Heart right ventricle (tissue), 16 donors: ENCODE measurements around the gene GCLC. TPM values are rescaled to one million over a fixed set of nuclear protein-coding genes. Genes with fewer than 3 reads are reported as not detected.

Experiments
- ATAC-seq, 8 donors: fragments of 200-7000 bp; cut with Tn5 transposase; one replicate each; pipeline ENCODE4 v1.9.1; 2020; ENCODE audit warnings: mild to moderate bottlenecking in 8 of 8, moderate library complexity in 8 of 8, moderate number of reproducible peaks in 1 of 8
- DNase-seq, 2 donors: peaks; one replicate each; pipeline ENCODE4 v3.0.0-alpha.2; 2020
- H3K27ac ChIP-seq, 10 donors: fragments of 200-600 bp; sonication (generic) in 2 of 10; one replicate each; pipeline versions ENCODE4 v1.5.0 to v1.8.0; 2020 to 2022; ENCODE audit warnings: mild to moderate bottlenecking in 3 of 10
- H3K27me3 ChIP-seq, 7 donors: fragments of 200-600 bp; one replicate each; pipeline ENCODE4 v1.8.0; 2021 to 2022; ENCODE audit warnings: mild to moderate bottlenecking in 2 of 7
- H3K36me3 ChIP-seq, 9 donors: fragments of 200-600 bp; sonication (generic) in 1 of 9; one replicate each; pipeline versions ENCODE4 v1.5.0 to v1.8.0; 2020 to 2022; ENCODE audit warnings: mild to moderate bottlenecking in 2 of 9
- H3K4me1 ChIP-seq, 9 donors: fragments of 200-600 bp; sonication (generic) in 1 of 9; one replicate each; pipeline versions ENCODE4 v1.5.0 to v1.8.0; 2020 to 2022; ENCODE audit warnings: mild to moderate bottlenecking in 4 of 9
- H3K4me3 ChIP-seq, 10 donors: fragments of 200-600 bp; sonication (generic) in 2 of 10; one replicate each; pipeline versions ENCODE4 v1.5.0 to v1.8.0; 2020 to 2022; ENCODE audit warnings: mild to moderate bottlenecking in 7 of 10, moderate library complexity in 2 of 10
- H3K9me3 ChIP-seq, 11 donors: fragments of 200-600 bp in 10 of 11; sonication (generic) in 2 of 11; one replicate each; pipeline versions ENCODE4 v1.5.0 to v1.8.0; 2013 to 2022; ENCODE audit warnings: mild to moderate bottlenecking in 2 of 11, control low read depth in 1 of 11, moderate library complexity in 1 of 11
- WGBS, 2 donors: extraction: QIAGEN DNeasy Blood & Tissue Kit; methylation state at CpG; one replicate each; pipeline ENCODE4 v1.1.7; 2013; ENCODE audit warnings: inconsistent platforms in 1 of 2; 5-methylcytosine and 5-hydroxymethylcytosine counted together
- intact Hi-C, 10 donors: fragments of 100-400 bp; cut with DNase I; formaldehyde crosslinking; loops; one replicate each; pipeline versions ENCODE4 v1.11.1 to v1.14.2; 2022
- polyA plus RNA-seq, 2 donors: library from polyadenylated mRNA; stranded (reverse); fragments of 200-250 nt; gene quantifications; one replicate each; pipeline ENCODE4 v1.2.3, GENCODE V29; 2013
- total RNA-seq, 10 donors: library from RNA; stranded (reverse); fragmentation: NEBNext Ultra II Directional in 3 of 10; extraction: Animal tissue kit (Norgen Biotek cat#: 25700) in 3 of 10; gene quantifications; one replicate each; pipeline versions ENCODE4 v1.2.1 to v1.2.4, GENCODE V29; 2021 to 2023
- TF ChIP-seq, protein P1 (sequence below), 9 donors: fragments of 200-600 bp; sonication (generic) in 2 of 9; IDR thresholded peaks; one replicate each; pipeline versions ENCODE4 v1.5.0 to v1.8.0; 2021 to 2022; ENCODE audit warnings: antibody characterized with exemption in 9 of 9, mild to moderate bottlenecking in 5 of 9, moderate library complexity in 1 of 9
- donor health status: Arrhythmogenic right ventricular cardiomyopathy.
- donor health status: ischemic (EF 13 %, LVEDD 7.1; RV severe dilation, severe dysfunction).
- donor health status: healthy with polysubstance abuse.
- donor health status: DM: no; HTN: yes; CAD: no.
- donor health status: DM: no; HTN: no; CAD: no.
- donor health status: ischemic (EF 25% LVEDD 6.9; RV normal size, moderate dysfunction).
- donor health status: ischemic (EF 25% LVEDD 5.7; RV mildly dilated, moderate dysfunction).
- donor health status: healthy.
- donor health status: DM: yes; HTN: yes; CAD: no.
- donor health status: Ischemic cardiomyopathy.
- donor health status: ischemic (EF 35%, LVEDD 5.7; RV mildly dilated, moderate dysfunction).
- donor health status: nonischemic (EF 11% LVEDD 7.7; RV severe dilation, severe dysfunction).
- donor health status: DM: yes; HTN: yes; CAD: no.
- donor health status: PGD.
- donor health status: ischemic (EF 29% LVEDD 5.4; RV normal size, mild dysfunction).
- donor health status: nonischemic (EF 23%, LVEDD 6.1; RV moderate dilation, normal function).

GCLC gene
- total and polyA plus RNA-seq, 12 donors = 6.0 to 42.8 (median 34.2) TPM

DNA sequence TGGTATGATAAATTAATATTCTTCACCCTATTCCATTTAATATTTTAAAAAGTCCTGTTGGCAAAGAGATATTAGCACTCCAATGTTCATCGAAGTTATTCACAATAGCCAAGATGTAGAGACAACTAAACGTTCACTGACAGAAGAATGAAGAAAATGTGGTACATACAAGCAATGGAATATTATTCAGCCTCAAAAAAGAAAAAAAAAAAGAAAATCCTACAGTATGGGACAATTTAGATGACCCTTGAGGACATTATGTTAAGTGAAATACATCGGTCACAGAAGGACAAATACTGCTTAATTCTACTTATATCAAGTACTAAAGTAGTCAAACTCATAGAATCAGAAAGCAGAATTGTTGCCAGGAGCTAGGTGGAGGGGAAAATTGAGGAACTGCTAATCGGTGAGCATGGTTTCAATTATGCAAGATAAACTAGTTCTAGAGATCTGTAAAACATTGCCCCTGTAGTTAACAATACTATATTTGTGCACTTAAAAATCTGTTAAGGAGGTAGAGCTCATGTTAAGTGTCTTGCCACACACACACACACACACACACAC is 4.7 kb downstream of the GCLC start:
- WGBS, 2 donors = 84 to 93% methylated on average over 4 of the region's 4 CpGs
- Histone ChIP-seq H3K27me3 (no peaks in the 10 kb centered on the region), H3K36me3 (no peaks in the 10 kb centered on the region), H3K9me3 (no peaks in the 10 kb centered on the region), H3K27ac (no peak overlapping the region), H3K4me3 (no peak overlapping the region), H3K4me1 (peaks cover 0 to 45% (median 33%) of the 10 kb centered on the region in 9 donors)
- DNase-seq (no peak), ATAC-seq (no peak)
- TF ChIP-seq, protein P1, sequence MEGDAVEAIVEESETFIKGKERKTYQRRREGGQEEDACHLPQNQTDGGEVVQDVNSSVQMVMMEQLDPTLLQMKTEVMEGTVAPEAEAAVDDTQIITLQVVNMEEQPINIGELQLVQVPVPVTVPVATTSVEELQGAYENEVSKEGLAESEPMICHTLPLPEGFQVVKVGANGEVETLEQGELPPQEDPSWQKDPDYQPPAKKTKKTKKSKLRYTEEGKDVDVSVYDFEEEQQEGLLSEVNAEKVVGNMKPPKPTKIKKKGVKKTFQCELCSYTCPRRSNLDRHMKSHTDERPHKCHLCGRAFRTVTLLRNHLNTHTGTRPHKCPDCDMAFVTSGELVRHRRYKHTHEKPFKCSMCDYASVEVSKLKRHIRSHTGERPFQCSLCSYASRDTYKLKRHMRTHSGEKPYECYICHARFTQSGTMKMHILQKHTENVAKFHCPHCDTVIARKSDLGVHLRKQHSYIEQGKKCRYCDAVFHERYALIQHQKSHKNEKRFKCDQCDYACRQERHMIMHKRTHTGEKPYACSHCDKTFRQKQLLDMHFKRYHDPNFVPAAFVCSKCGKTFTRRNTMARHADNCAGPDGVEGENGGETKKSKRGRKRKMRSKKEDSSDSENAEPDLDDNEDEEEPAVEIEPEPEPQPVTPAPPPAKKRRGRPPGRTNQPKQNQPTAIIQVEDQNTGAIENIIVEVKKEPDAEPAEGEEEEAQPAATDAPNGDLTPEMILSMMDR (IDR thresholded peaks at IDR 0.05) = no peak
- intact Hi-C loops = loop anchor here in 5 of 10 donors (5.0 to 10.0 kb wide), 6 partner anchors 45 to 545 kb away; partner anchors contain the start of genes GSTA4 (in 1 of the 5) and LRRC1 (in 1 of the 5)

DNA sequence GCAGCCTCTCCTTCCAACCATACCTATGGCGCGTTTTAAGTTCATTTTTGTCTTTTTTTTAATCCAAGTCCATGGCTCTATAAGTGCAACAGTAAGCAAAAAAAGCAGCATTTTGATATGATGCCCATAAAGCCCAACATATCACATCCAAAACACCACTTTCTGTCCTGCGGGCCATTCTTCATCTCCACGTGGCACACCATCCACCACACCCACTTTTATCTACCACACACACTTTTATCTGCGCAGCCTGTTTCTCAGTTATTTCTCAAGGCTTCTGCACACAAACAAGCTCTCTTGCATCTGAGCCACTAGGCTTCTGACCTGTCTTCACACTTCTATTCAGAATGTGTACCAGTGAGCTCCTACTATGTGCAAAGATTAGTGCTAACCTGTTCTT is 5.3 kb downstream of the GCLC start:
- TF ChIP-seq, protein P1 (IDR thresholded peaks at IDR 0.05) = no peak
- H3K4me1 ChIP-seq = peaks cover 0 to 42% (median 32%) of the 10 kb centered on the region in 9 donors

DNA sequence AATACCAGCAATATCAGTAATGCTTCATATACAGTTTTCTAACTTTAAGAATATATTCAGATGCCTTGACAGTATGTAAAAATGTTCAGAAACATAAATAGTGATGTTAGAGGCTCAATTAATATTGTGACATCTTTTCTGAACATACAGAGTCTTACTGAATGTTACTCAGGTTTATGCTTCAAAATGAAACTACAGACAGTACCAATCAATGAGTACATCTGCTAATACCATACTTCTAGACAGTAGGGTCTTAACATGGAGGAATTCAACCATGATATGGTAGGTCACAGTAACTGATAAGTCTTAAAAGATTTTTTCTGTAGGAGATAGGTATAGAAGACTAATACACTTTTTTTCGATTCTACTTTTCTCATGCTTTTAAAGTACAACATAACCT is 8.3 kb downstream of the GCLC start:
- TF ChIP-seq, protein P1 (IDR thresholded peaks at IDR 0.05) = no peak
- no peak for ATAC-seq
- WGBS, 2 donors = 92 to 97% methylated on average over 1 of the region's 1 CpG
- Histone ChIP-seq H3K27me3 (no peaks in the 10 kb centered on the region), H3K36me3 (no peaks in the 10 kb centered on the region), H3K9me3 (no peaks in the 10 kb centered on the region), H3K4me3 (no peak overlapping the region), H3K27ac (no peak overlapping the region), H3K4me1 (peaks cover 0 to 33% (median 21%) of the 10 kb centered on the region in 9 donors)
- intact Hi-C loops = no loop called here
- no peak for DNase-seq

More for the DNA sequence above, 5.3 kb downstream of the GCLC start:
- Histone ChIP-seq H3K4me3 (no peak overlapping the region), H3K36me3 (no peaks in the 10 kb centered on the region), H3K9me3 (no peaks in the 10 kb centered on the region), H3K27ac (no peak overlapping the region), H3K27me3 (no peaks in the 10 kb centered on the region)
- ATAC-seq (no peak), DNase-seq (no peak)
- intact Hi-C loops = no loop called here
- WGBS, 2 donors = 82 to 84% methylated on average over 5 of the region's 5 CpGs

DNA sequence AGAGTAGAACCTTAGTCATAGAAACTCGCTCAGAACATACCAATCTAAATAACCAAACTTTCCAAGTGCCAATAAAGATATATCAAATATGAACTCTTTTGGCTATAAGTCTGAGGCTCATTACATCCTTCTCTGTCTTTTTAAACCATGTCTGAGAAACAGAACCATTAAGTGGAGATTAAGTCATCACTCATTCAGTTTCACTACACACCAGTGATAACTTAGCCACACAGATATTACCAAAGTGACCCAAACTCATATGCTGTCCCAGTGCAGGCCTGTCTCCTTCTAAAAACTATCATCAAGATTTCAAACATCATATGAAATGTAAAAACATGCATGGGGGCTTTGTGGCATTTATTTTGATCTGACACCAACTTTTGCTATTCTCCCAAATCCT is 12.0 kb downstream of the GCLC start:
- no peak for DNase-seq
- no peaks in the 10 kb centered on the region for H3K36me3 ChIP-seq
- TF ChIP-seq, protein P1 (IDR thresholded peaks at IDR 0.05) = no peak
- H3K27ac ChIP-seq = peak overlapping the region in 6 of 10 donors; percentile 41 to 87 (median 80)
- no peaks in the 10 kb centered on the region for H3K9me3 ChIP-seq
- no peaks in the 10 kb centered on the region for H3K27me3 ChIP-seq
- no peak overlapping the region for H3K4me3 ChIP-seq
- intact Hi-C loops = no loop called here
- peaks cover 0 to 60% (median 40%) of the 10 kb centered on the region in 9 donors for H3K4me1 ChIP-seq
- WGBS, 2 donors = 100% methylated on average over 1 of the region's 1 CpG
- no peak for ATAC-seq
